Activated CD4-positive, alpha-beta memory T cell treated with anti-CD3 and anti-CD28 coated beads for 36 hours (primary cell): ENCODE data around the gene NOS3. TPM values are rescaled to one million over a fixed set of nuclear protein-coding genes. Genes with fewer than 3 reads are reported as not detected.

Source experiments
- CTCF ChIA-PET: fragments of 350-600 bp; sonication (Branson Sonifier 250); formaldehyde crosslinking; loops from one replicate; lab custom pipeline; 2021; ENCODE audit warnings: antibody characterized with exemption, inconsistent platforms; lab: Charles Lee
- POLR2A ChIA-PET: fragments of 350-600 bp; sonication (Branson Sonifier 250); formaldehyde crosslinking; loops from one replicate; lab custom pipeline; 2021; ENCODE audit warnings: antibody characterized with exemption; lab: Charles Lee
- DNase-seq: peaks from one replicate; pipeline ENCODE4 v3.0.0-alpha.2; 2020
- H3K27ac Mint-ChIP-seq: one replicate; pipeline ENCODE4 v1.8.0; 2021; ENCODE audit warnings: mixed read lengths
- H3K27me3 Mint-ChIP-seq: one replicate; pipeline ENCODE4 v1.8.0; 2021; ENCODE audit warnings: mixed read lengths
- H3K36me3 Mint-ChIP-seq: one replicate; pipeline ENCODE4 v1.8.0; 2021; ENCODE audit warnings: mixed read lengths
- H3K4me1 Mint-ChIP-seq: one replicate; pipeline ENCODE4 v1.8.0; 2021; ENCODE audit warnings: low read depth, mixed read lengths
- H3K4me3 Mint-ChIP-seq: one replicate; pipeline ENCODE4 v1.8.0; 2021; ENCODE audit warnings: mild to moderate bottlenecking, mixed read lengths
- H3K9me3 Mint-ChIP-seq: one replicate; pipeline ENCODE4 v1.8.0; 2021; ENCODE audit warnings: mixed read lengths
- intact Hi-C: fragments of 100-400 bp; cut with micrococcal nuclease; formaldehyde crosslinking; loops from one replicate; pipeline ENCODE4 v1.15.1; 2023
- total RNA-seq, 2 experiments: library from RNA; stranded (reverse); gene quantifications; one replicate each; pipeline ENCODE4 v1.2.3, GENCODE V29; 2021

NOS3 gene
- total RNA-seq, 2 experiments from 2014 or later: 10.4 to 13.2 TPM

GRCh38 chr7:150999001-150999400 is 8.2 kb downstream of the NOS3 start:
- Mint-ChIP-seq H3K27me3 (no peaks in the 10 kb centered on the region), H3K27ac (no peak overlapping the region), H3K4me3 (no peak overlapping the region), H3K9me3 (no peaks in the 10 kb centered on the region), H3K36me3 (no peaks in the 10 kb centered on the region), H3K4me1 (peaks cover 33% of the 10 kb centered on the region)
- ChIA-PET CTCF (interaction anchor here (0.9 kb wide), 1 partner anchor 13 kb away, joined by 3 read pairs; no protein-coding TSS in a partner anchor), POLR2A (no interaction called here)
- intact Hi-C loops: no loop called here
- DNase-seq: no peak

DNA sequence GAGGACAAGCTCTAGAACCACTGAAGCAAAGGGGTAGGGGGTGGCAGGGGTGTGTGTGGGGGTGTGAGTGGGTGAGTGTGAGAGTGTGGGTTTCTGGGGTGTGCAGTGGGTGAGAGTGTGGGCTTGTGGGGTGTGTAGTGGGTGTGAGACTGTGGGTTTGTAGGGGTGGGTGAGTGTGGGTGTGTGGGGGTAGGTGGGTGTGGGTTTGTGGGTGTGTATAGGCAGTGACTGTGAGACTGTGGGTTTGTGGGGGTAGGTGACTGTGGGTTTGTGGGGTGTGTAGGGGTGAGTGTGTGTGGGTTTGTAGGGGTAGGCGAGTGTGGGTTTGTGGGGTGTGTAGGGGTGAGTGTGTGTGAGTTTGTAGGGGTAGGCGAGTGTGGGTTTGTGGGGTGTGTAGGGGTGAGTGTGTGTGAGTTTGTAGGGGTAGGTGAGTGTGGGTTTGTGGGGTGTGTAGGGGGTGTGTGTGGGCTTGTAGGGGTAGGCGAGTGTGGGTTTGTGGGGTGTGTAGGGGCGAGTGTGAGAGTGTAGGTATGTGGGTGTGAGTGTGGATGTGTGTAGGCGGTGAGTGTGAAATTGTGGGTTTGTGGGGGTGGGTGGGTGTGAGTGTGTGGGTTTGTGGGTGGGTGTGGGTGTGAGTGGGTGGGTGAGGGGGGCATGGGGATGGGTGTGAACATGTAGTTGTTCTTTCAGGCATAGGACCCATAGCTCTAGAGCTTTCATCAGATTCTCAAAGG is 8.8 kb downstream of the NOS3 start:
- ChIA-PET CTCF (no interaction called here), POLR2A (no interaction called here)
- no peaks in the 10 kb centered on the region for H3K27me3 Mint-ChIP-seq
- H3K27ac Mint-ChIP-seq: no peak overlapping the region
- H3K36me3 Mint-ChIP-seq: no peaks in the 10 kb centered on the region
- H3K4me3 Mint-ChIP-seq: no peak overlapping the region
- H3K9me3 Mint-ChIP-seq: no peaks in the 10 kb centered on the region
- DNase-seq: no peak
- H3K4me1 Mint-ChIP-seq: peaks cover 29% of the 10 kb centered on the region
- intact Hi-C loops: no loop called here

GRCh38 chr7:151000897-151001495 is 10.2 kb downstream of the NOS3 start:
- Mint-ChIP-seq H3K36me3 (no peaks in the 10 kb centered on the region), H3K4me1 (peaks cover 23% of the 10 kb centered on the region), H3K4me3 (no peak overlapping the region), H3K27ac (no peak overlapping the region), H3K27me3 (no peaks in the 10 kb centered on the region), H3K9me3 (no peaks in the 10 kb centered on the region)
- intact Hi-C loops: no loop called here
- CTCF ChIA-PET: interaction anchor here (0.8 kb wide), 1 partner anchor 15 kb away, joined by 3 read pairs; no protein-coding TSS in a partner anchor
- POLR2A ChIA-PET: no interaction called here
- no peak for DNase-seq

- no peaks in the 10 kb centered on the region for H3K9me3 Mint-ChIP-seq
- peaks cover 20% of the 10 kb centered on the region for H3K4me1 Mint-ChIP-seq
- no peak for DNase-seq
- intact Hi-C loops: no loop called here
- no peak overlapping the region for H3K4me3 Mint-ChIP-seq
- H3K36me3 Mint-ChIP-seq: no peaks in the 10 kb centered on the region
- no peaks in the 10 kb centered on the region for H3K27me3 Mint-ChIP-seq
- POLR2A ChIA-PET: no interaction called here
- CTCF ChIA-PET: interaction anchor here (0.8 kb wide), 1 partner anchor 15 kb away, joined by 3 read pairs; no protein-coding TSS in a partner anchor
- no peak overlapping the region for H3K27ac Mint-ChIP-seq
Measured at GRCh38 chr7:151001546-151001945, 10.7 kb downstream of the NOS3 start.

GRCh38 chr7:151003572-151003971 is 12.8 kb downstream of the NOS3 start:
- DNase-seq: no peak
- H3K4me1 Mint-ChIP-seq: peaks cover 18% of the 10 kb centered on the region
- intact Hi-C loops: no loop called here
- no peaks in the 10 kb centered on the region for H3K9me3 Mint-ChIP-seq
- no peaks in the 10 kb centered on the region for H3K27me3 Mint-ChIP-seq
- H3K4me3 Mint-ChIP-seq: no peak overlapping the region
- no peak overlapping the region for H3K27ac Mint-ChIP-seq
- CTCF ChIA-PET: interaction anchor here (1.3 kb wide), 1 partner anchor 18 kb away, joined by 8 read pairs; no protein-coding TSS in a partner anchor
- no peaks in the 10 kb centered on the region for H3K36me3 Mint-ChIP-seq
- POLR2A ChIA-PET: no interaction called here

DNA sequence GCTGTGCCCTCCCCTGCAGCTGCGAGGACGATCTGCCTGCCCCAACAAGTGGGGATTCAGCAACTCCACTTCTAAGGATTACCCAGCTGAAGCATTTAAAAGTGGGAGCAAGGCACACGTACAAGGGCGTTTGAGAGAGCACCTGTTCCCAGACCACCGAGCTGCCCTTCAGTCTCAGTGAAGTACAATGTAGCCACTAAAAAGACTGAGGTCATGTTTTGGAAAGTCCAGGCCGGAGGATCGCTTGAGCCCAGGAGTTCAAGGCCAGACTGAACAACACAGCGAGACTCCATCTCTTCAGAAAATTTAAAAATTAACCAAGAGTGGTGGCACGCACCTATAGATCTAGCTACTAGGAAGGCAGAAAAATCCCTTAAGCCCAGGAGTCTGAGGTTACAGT is 14.7 kb downstream of the NOS3 start:
- Mint-ChIP-seq H3K27me3 (no peaks in the 10 kb centered on the region), H3K9me3 (no peaks in the 10 kb centered on the region), H3K4me1 (peaks cover 31% of the 10 kb centered on the region), H3K4me3 (no peak overlapping the region), H3K27ac (no peak overlapping the region), H3K36me3 (no peaks in the 10 kb centered on the region)
- ChIA-PET POLR2A (no interaction called here), CTCF (interaction anchor here (0.7 to 6.8 kb wide), 4 partner anchors 12 to 105 kb away, joined by 3 to 78 read pairs (median 20); no protein-coding TSS in a partner anchor)
- intact Hi-C loops: no loop called here
- DNase-seq: no peak

- ChIA-PET CTCF (interaction anchor here (0.7 to 6.8 kb wide), 7 partner anchors 11 to 109 kb away, joined by 3 to 78 read pairs (median 17); no protein-coding TSS in a partner anchor), POLR2A (interaction anchor here (1.5 kb wide), 1 partner anchor 12 kb away, joined by 7 read pairs; no protein-coding TSS in a partner anchor)
- H3K4me3 Mint-ChIP-seq: no peak overlapping the region
- no peaks in the 10 kb centered on the region for H3K36me3 Mint-ChIP-seq
- no peaks in the 10 kb centered on the region for H3K9me3 Mint-ChIP-seq
- peaks cover 41% of the 10 kb centered on the region for H3K4me1 Mint-ChIP-seq
- intact Hi-C loops: no loop called here
- no peaks in the 10 kb centered on the region for H3K27me3 Mint-ChIP-seq
- no peak for DNase-seq
- H3K27ac Mint-ChIP-seq: no peak overlapping the region
Measured at GRCh38 chr7:151006590-151007300, 15.9 kb downstream of the NOS3 start.

DNA sequence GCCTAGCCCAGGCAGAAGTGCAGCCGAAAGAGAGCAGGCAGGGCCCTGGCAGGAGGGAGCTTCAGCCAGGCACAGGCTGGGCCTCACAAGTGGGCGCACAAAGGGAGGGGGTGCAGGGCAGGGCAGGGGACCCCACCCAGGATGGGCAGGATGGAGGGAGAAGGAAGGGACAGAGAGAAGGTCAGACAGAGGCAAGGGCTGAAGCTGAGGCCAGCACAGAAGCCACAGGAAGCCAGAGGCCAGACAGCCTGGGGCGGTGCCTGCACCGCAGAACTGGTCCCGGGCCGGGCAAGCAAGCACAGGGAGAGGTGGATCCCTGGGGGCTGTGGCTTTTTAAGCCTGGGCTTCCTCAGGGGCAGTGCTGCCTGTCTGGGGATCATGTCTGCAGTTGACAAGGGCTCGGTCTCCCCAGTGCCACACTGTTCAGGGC is 16.7 kb downstream of the NOS3 start:
- peaks cover 48% of the 10 kb centered on the region for H3K4me1 Mint-ChIP-seq
- ChIA-PET CTCF (interaction anchor here (0.7 to 6.8 kb wide), 10 partner anchors 11 to 109 kb away, joined by 3 to 78 read pairs (median 16); partner anchors contain the start of gene ABCB8), POLR2A (interaction anchor here (1.5 to 1.7 kb wide), 2 partner anchors 10 to 11 kb away, joined by 5 to 7 read pairs; no protein-coding TSS in a partner anchor)
- intact Hi-C loops: no loop called here
- no peaks in the 10 kb centered on the region for H3K36me3 Mint-ChIP-seq
- peak overlapping the region; percentile 82 for H3K27ac Mint-ChIP-seq
- H3K27me3 Mint-ChIP-seq: no peaks in the 10 kb centered on the region
- peak overlapping the region; percentile 71 for H3K4me3 Mint-ChIP-seq
- DNase-seq: no peak
- H3K9me3 Mint-ChIP-seq: no peaks in the 10 kb centered on the region

DNA sequence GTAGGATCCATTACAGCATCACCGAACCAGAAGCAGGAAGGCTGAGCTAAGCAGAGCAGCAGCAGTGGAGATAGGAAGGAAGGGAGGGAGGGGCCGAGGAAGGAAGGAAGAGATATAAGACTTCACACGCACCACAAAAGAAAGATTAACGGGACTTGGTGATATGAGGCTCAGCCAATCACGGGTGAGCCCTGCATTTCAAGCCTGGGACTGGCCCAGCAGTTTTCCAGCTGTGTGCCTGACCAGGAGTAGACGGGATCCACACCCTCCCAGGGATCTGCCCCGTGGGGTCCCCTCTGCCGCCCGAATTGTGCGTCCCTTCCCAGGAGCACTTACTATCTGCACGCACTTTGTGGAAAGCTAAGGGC is 17.3 kb downstream of the NOS3 start:
- no peaks in the 10 kb centered on the region for H3K36me3 Mint-ChIP-seq
- H3K27ac Mint-ChIP-seq: peak overlapping the region; percentile 82
- no peaks in the 10 kb centered on the region for H3K27me3 Mint-ChIP-seq
- no peak for DNase-seq
- peak overlapping the region; percentile 71 for H3K4me3 Mint-ChIP-seq
- intact Hi-C loops: loop anchor here (2.0 kb wide), 1 partner anchor 13 kb away; no protein-coding TSS in a partner anchor
- peaks cover 55% of the 10 kb centered on the region for H3K4me1 Mint-ChIP-seq
- no peaks in the 10 kb centered on the region for H3K9me3 Mint-ChIP-seq
- CTCF ChIA-PET: interaction anchor here (0.6 to 6.8 kb wide), 14 partner anchors 10 to 269 kb away, joined by 3 to 78 read pairs (median 6); partner anchors contain the start of gene ABCB8
- POLR2A ChIA-PET: interaction anchor here (1.0 to 1.7 kb wide), 3 partner anchors 10 to 114 kb away, joined by 3 to 7 read pairs (median 5); no protein-coding TSS in a partner anchor

DNA sequence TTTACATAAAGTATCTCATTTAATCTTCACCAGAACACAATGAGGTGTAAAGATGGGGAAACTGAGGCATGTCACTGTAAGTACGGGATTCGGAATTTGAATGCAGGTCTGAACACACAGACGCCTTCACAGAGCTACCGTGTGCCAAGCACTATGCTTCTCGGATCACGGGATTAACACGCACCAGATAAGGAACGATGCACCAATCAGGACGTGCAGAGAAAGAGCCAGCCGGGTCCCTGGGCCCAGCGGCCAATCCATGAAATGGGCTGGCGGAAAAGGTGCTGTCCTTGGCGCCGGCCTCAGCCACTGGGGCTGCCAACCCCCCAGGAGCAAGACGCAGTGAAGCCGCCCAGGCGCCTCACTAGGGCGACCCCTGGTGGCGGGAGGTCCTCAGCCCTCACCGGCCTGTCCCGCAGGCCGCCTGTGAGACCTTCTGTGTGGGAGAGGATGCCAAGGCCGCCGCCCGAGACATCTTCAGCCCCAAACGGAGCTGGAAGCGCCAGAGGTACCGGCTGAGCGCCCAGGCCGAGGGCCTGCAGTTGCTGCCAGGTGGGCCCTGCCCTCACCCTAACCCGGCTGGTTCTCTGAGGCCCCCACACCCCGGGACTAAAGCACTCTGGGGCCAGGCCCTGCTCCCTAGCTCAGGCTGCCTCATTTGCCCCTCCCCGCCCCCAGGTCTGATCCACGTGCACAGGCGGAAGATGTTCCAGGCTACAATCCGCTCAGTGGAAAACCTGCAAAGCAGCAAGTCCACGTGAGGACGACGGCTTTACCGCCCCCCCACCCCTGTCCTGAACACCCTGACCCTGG is 17.9 kb downstream of the NOS3 start:
- H3K4me1 Mint-ChIP-seq: peaks cover 57% of the 10 kb centered on the region
- no peaks in the 10 kb centered on the region for H3K27me3 Mint-ChIP-seq
- no peaks in the 10 kb centered on the region for H3K36me3 Mint-ChIP-seq

More for the DNA sequence above, 17.9 kb downstream of the NOS3 start:
- peak overlapping the region; percentile 82 for H3K27ac Mint-ChIP-seq
- intact Hi-C loops: loop anchor here (2.0 kb wide), 1 partner anchor 14 kb away; no protein-coding TSS in a partner anchor
- CTCF ChIA-PET: interaction anchor here (0.6 to 6.8 kb wide), 17 partner anchors 9 to 269 kb away, joined by 3 to 78 read pairs (median 5); partner anchors contain the start of gene ABCB8
- DNase-seq: peak; percentile 82
- H3K4me3 Mint-ChIP-seq: peak overlapping the region; percentile 71
- POLR2A ChIA-PET: interaction anchor here (1.0 to 1.7 kb wide), 4 partner anchors 10 to 114 kb away, joined by 3 to 7 read pairs (median 4); no protein-coding TSS in a partner anchor
- no peaks in the 10 kb centered on the region for H3K9me3 Mint-ChIP-seq
